Adrenal gland (tissue), 5 donors: Measurements from ENCODE around the gene TMEM45A.

Experiments used
- POLR2A ChIP-seq, 2 donors: fragments of 450-650 bp; IDR thresholded peaks; one replicate each; pipeline ENCODE4 v1.6.1; 2017; ENCODE audit warnings: antibody characterized with exemption in 2 of 2, mild to moderate bottlenecking in 2 of 2, moderate library complexity in 1 of 2
- TF ChIP-seq, protein P1 (sequence below), 6 experiments: fragments of 450-650 bp in 4 of 6; fragments of 200-600 bp in 2 of 6; sonication (generic) in 1 of 6; IDR thresholded peaks; 1 replicate in 5 of 6; 2 replicates in 1 of 6; pipeline versions ENCODE4 v1.5.1 to v1.8.0; 2016 to 2021; ENCODE audit warnings: antibody characterized with exemption in 6 of 6, mild to moderate bottlenecking in 2 of 6, moderate library complexity in 1 of 6
- donor health status: DM: no; HTN: no; CAD: no.

DNA sequence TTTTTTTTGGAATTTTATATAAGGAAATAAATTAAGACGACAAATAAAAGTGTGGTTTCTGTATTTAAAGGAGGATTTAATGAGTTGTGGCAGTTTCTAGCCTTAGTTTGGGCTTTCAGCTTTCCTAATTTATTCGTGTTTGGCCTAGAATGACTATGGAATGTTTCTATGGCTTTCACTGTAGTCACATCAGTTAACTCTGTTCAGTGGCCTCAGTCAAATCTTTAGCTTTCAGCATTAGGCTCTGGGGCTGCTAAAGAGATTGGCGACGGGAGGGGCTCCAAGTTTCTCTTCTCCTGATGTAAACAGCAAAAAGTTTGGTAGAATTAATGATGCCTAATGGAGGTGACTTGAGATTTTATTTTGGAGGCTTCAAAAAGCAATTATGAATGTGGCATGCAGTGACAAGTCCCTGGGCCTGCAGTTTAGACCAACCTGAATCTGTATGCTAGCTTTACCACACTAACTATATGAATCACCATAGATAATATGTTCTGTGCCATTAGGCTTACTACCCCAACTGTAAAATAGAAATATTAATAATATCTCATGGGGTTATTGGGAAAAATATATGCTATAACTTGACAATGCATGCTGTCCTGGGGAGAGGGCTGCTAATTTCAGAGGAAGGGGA, 69.9 kb downstream of the TMEM45A start:
- TF ChIP-seq, protein P1, sequence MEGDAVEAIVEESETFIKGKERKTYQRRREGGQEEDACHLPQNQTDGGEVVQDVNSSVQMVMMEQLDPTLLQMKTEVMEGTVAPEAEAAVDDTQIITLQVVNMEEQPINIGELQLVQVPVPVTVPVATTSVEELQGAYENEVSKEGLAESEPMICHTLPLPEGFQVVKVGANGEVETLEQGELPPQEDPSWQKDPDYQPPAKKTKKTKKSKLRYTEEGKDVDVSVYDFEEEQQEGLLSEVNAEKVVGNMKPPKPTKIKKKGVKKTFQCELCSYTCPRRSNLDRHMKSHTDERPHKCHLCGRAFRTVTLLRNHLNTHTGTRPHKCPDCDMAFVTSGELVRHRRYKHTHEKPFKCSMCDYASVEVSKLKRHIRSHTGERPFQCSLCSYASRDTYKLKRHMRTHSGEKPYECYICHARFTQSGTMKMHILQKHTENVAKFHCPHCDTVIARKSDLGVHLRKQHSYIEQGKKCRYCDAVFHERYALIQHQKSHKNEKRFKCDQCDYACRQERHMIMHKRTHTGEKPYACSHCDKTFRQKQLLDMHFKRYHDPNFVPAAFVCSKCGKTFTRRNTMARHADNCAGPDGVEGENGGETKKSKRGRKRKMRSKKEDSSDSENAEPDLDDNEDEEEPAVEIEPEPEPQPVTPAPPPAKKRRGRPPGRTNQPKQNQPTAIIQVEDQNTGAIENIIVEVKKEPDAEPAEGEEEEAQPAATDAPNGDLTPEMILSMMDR (IDR thresholded peaks at IDR 0.05) = no peak
- TF ChIP-seq POLR2A (IDR thresholded peaks at IDR 0.05) = no peak
